ENCODE measurements around the gene COL18A1.

Gene COL18A1

GRCh38 chr21:45383615-45384201, 21.3 kb upstream of the COL18A1 start:
- DNase-seq: no peak

GRCh38 chr21:45384656-45385548, 20.1 kb upstream of the COL18A1 start:
- no peak for DNase-seq

GRCh38 chr21:45385549-45386050, 19.4 kb upstream of the COL18A1 start:
- DNase-seq: no peak

- no peak for DNase-seq
These were observed 18.6 kb upstream of the COL18A1 start for GRCh38 chr21:45386336-45386727.

GRCh38 chr21:45386728-45387371, 18.1 kb upstream of the COL18A1 start:
- no peak for DNase-seq

- DNase-seq: no peak
These were observed 17.5 kb upstream of the COL18A1 start for GRCh38 chr21:45387506-45387905.

GRCh38 chr21:45388011-45388521, 16.9 kb upstream of the COL18A1 start:
- DNase-seq: no peak

- no peak for DNase-seq
These were observed 16.2 kb upstream of the COL18A1 start for GRCh38 chr21:45388611-45389296.

- DNase-seq: no peak
These were observed 14.7 kb upstream of the COL18A1 start for GRCh38 chr21:45390121-45390751.

GRCh38 chr21:45390831-45391742, 13.9 kb upstream of the COL18A1 start:
- no peak for DNase-seq

GRCh38 chr21:45391743-45392572, 13.0 kb upstream of the COL18A1 start:
- DNase-seq: no peak

- DNase-seq: no peak
These were observed 12.4 kb upstream of the COL18A1 start for GRCh38 chr21:45392573-45392971.

GRCh38 chr21:45393021-45393420, 11.9 kb upstream of the COL18A1 start:
- DNase-seq: no peak

- DNase-seq: no peak
These were observed 10.9 kb upstream of the COL18A1 start for GRCh38 chr21:45393833-45394638.

- no peak for DNase-seq
These were observed 8.4 kb upstream of the COL18A1 start for GRCh38 chr21:45396620-45396995.

- DNase-seq: no peak
These were observed 7.6 kb upstream of the COL18A1 start for GRCh38 chr21:45397381-45397780.

- DNase-seq: no peak
These were observed 3.9 kb upstream of the COL18A1 start for GRCh38 chr21:45401054-45401518.

GRCh38 chr21:45401916-45402900, 2.8 kb upstream of the COL18A1 start:
- no peak for DNase-seq
